ENCODE measurements around the gene FAM234A. TPM values are rescaled to one million over a fixed set of nuclear protein-coding genes. Genes with fewer than 3 reads are reported as not detected.

FAM234A gene
- total and polyA plus RNA-seq, 8 donors: 13.1 to 87.2 (median 35.1) TPM

- TF ChIP-seq EP300 (IDR thresholded peaks at IDR 0.05) (no peak), POLR2AphosphoS5 (IDR thresholded peaks at IDR 0.05) (no peak), POLR2A (IDR thresholded peaks at IDR 0.05) (no peak), CTCF (IDR thresholded peaks at IDR 0.05) (no peak)
- WGBS, 5 donors: 71 to 80% (median 72%) methylated on average over 4 of the region's 4 CpGs
- no peak overlapping the region for H3K27ac ChIP-seq
- peaks cover 0 to 5% (median 2%) of the 10 kb centered on the region in 4 donors for H3K36me3 ChIP-seq
- no peak overlapping the region for H3K4me3 ChIP-seq
- no peaks in the 10 kb centered on the region for H3K27me3 ChIP-seq
- peaks cover 0 to 31% (median 18%) of the 10 kb centered on the region in 4 donors for H3K4me1 ChIP-seq
- no peak for DNase-seq
- intact Hi-C loops (cut with DNase I; ENCODE audit: low total_unique reads): no loop called here
- H3K9me3 ChIP-seq: no peaks in the 10 kb centered on the region
Observed at GRCh38 chr16:243348-243747, 8.7 kb downstream of the FAM234A start.

GRCh38 chr16:245105-245504 is 10.5 kb downstream of the FAM234A start:
- no peak for DNase-seq
- H3K9me3 ChIP-seq: no peaks in the 10 kb centered on the region
- no peaks in the 10 kb centered on the region for H3K27me3 ChIP-seq
- H3K4me1 ChIP-seq: peaks cover 0 to 29% (median 16%) of the 10 kb centered on the region in 4 donors
- intact Hi-C loops (cut with DNase I; ENCODE audit: low total_unique reads): no loop called here
- TF ChIP-seq EP300 (IDR thresholded peaks at IDR 0.05): no peak
- TF ChIP-seq CTCF (IDR thresholded peaks at IDR 0.05): no peak
- TF ChIP-seq POLR2AphosphoS5 (IDR thresholded peaks at IDR 0.05): no peak
- no peak for TF ChIP-seq POLR2A (IDR thresholded peaks at IDR 0.05)
- no peak overlapping the region for H3K27ac ChIP-seq
- H3K4me3 ChIP-seq: no peak overlapping the region
- WGBS, 5 donors: 91 to 93% (median 91%) methylated on average over 9 of the region's 9 CpGs
- H3K36me3 ChIP-seq: peaks cover 0 to 23% (median 12%) of the 10 kb centered on the region in 4 donors

GRCh38 chr16:247027-247426 is 12.4 kb downstream of the FAM234A start:
- intact Hi-C loops (cut with DNase I; ENCODE audit: low total_unique reads): no loop called here
- Histone ChIP-seq H3K4me3 (no peak overlapping the region), H3K36me3 (peaks cover 5 to 37% (median 21%) of the 10 kb centered on the region in 4 donors), H3K4me1 (peaks cover 0 to 23% (median 13%) of the 10 kb centered on the region in 4 donors), H3K27me3 (no peaks in the 10 kb centered on the region), H3K27ac (no peak overlapping the region), H3K9me3 (no peaks in the 10 kb centered on the region)
- 93 to 96% (median 94%) methylated on average over 12 of the region's 12 CpGs for WGBS, 5 donors
- DNase-seq: no peak
- TF ChIP-seq POLR2AphosphoS5 (IDR thresholded peaks at IDR 0.05) (no peak), POLR2A (IDR thresholded peaks at IDR 0.05) (no peak), EP300 (IDR thresholded peaks at IDR 0.05) (no peak)

- WGBS, 5 donors: 81 to 90% (median 86%) methylated on average over 11 to 12 of the region's 12 CpGs
- Histone ChIP-seq H3K27me3 (no peaks in the 10 kb centered on the region), H3K36me3 (peaks cover 9 to 56% (median 31%) of the 10 kb centered on the region in 4 donors), H3K4me1 (peaks cover 6 to 34% (median 25%) of the 10 kb centered on the region in 4 donors), H3K4me3 (no peak overlapping the region), H3K9me3 (no peaks in the 10 kb centered on the region), H3K27ac (peak overlapping the region in 1 of 5 donors; percentile 71)
- intact Hi-C loops (cut with DNase I; ENCODE audit: low total_unique reads): no loop called here
- no peak for DNase-seq
- TF ChIP-seq POLR2AphosphoS5 (IDR thresholded peaks at IDR 0.05): no peak
Observed at GRCh38 chr16:249431-249830, 14.8 kb downstream of the FAM234A start.

GRCh38 chr16:252366-253337 is 18.0 kb downstream of the FAM234A start:
- TF ChIP-seq CTCF (IDR thresholded peaks at IDR 0.05) (no peak), POLR2A (IDR thresholded peaks at IDR 0.05) (no peak), EP300 (IDR thresholded peaks at IDR 0.05) (no peak), POLR2AphosphoS5 (IDR thresholded peaks at IDR 0.05) (no peak)
- Histone ChIP-seq H3K4me1 (peaks cover 6 to 34% (median 25%) of the 10 kb centered on the region in 4 donors), H3K9me3 (no peaks in the 10 kb centered on the region), H3K36me3 (peaks cover 22 to 86% (median 57%) of the 10 kb centered on the region in 4 donors), H3K27me3 (no peaks in the 10 kb centered on the region), H3K27ac (peak overlapping the region; percentile 23 to 64 (median 51)), H3K4me3 (peak overlapping the region in 3 of 4 donors; percentile 1 to 10 (median 7))
- 33 to 53% (median 39%) methylated on average over 30 of the region's 30 CpGs for WGBS, 5 donors
- intact Hi-C loops (cut with DNase I; ENCODE audit: low total_unique reads): no loop called here
- DNase-seq: peak in 1 of 2 donors; percentile 72

All from stomach (tissue), 9 donors.